Neural progenitor cell (in vitro differentiated cells): ENCODE data around the gene SLIT1. TPM values are rescaled to one million over a fixed set of nuclear protein-coding genes. Genes with fewer than 3 reads are reported as not detected.

Experiments
- DNase-seq: peaks from one replicate; pipeline ENCODE4 v3.0.0-alpha.2; 2016; ENCODE audit warnings: low spot score
- H2AFZ ChIP-seq: fragments of 200-600 bp; sonication (generic); replicated peaks from 2 replicates; pipeline ENCODE4 v1.6.1; 2016; ENCODE audit warnings: antibody characterized with exemption
- H3F3A ChIP-seq: fragments of 200-600 bp; sonication (generic); 2 replicates; pipeline ENCODE4 v1.6.1; 2016; ENCODE audit warnings: antibody characterized with exemption, low read depth
- H3K27ac ChIP-seq: fragments of 200-600 bp; sonication (generic); 2 replicates; pipeline ENCODE4 v1.5.1; 2016; ENCODE audit warnings: mild to moderate bottlenecking
- H3K27me3 ChIP-seq: fragments of 200-600 bp; sonication (generic); 2 replicates; pipeline ENCODE4 v1.6.1; 2016; ENCODE audit warnings: mild to moderate bottlenecking, moderate library complexity
- H3K36me3 ChIP-seq: fragments of 200-600 bp; sonication (generic); 2 replicates; pipeline ENCODE4 v1.5.1; 2016
- H3K4me1 ChIP-seq: fragments of 200-600 bp; sonication (generic); 2 replicates; pipeline ENCODE4 v1.6.1; 2016; ENCODE audit warnings: mixed run types
- H3K4me2 ChIP-seq: fragments of 200-600 bp; sonication (generic); 2 replicates; pipeline ENCODE4 v1.6.1; 2016
- H3K4me3 ChIP-seq: fragments of 200-600 bp; sonication (generic); 2 replicates; pipeline ENCODE4 v1.5.1; 2016
- H3K79me2 ChIP-seq: fragments of 200-600 bp; sonication (generic); 2 replicates; pipeline ENCODE4 v1.6.1; 2016; ENCODE audit warnings: low read depth
- H3K9ac ChIP-seq: fragments of 200-600 bp; sonication (generic); 2 replicates; pipeline ENCODE4 v1.6.1; 2016
- H3K9me3 ChIP-seq: fragments of 200-600 bp; sonication (generic); 2 replicates; pipeline ENCODE4 v1.5.1; 2016; ENCODE audit warnings: low read depth
- H4K20me1 ChIP-seq: fragments of 200-600 bp; sonication (generic); 2 replicates; pipeline ENCODE4 v1.6.1; 2016; ENCODE audit warnings: low read depth
- H3K27ac Mint-ChIP-seq: 3 replicates; pipeline ENCODE4 v1.8.0; 2021; ENCODE audit warnings: mixed read lengths
- H3K27me3 Mint-ChIP-seq: 2 replicates; pipeline ENCODE4 v1.8.0; 2022; ENCODE audit warnings: low read depth, mild to moderate bottlenecking, inconsistent platforms, moderate library complexity, mixed read lengths; ENCODE audit not compliant: insufficient read depth
- H3K36me3 Mint-ChIP-seq: 3 replicates; pipeline ENCODE4 v1.8.0; 2021; ENCODE audit warnings: mixed read lengths
- H3K4me1 Mint-ChIP-seq: 3 replicates; pipeline ENCODE4 v1.8.0; 2021; ENCODE audit warnings: mixed read lengths
- H3K4me3 Mint-ChIP-seq: 3 replicates; pipeline ENCODE4 v1.8.0; 2021; ENCODE audit warnings: mild to moderate bottlenecking, moderate library complexity, mixed read lengths
- H3K9me3 Mint-ChIP-seq: 3 replicates; pipeline ENCODE4 v1.8.0; 2020; ENCODE audit warnings: mixed read lengths
- EZH2 ChIP-seq: fragments of 200-600 bp; sonication (generic); IDR thresholded peaks from 2 replicates; pipeline ENCODE4 v1.6.1; 2017; ENCODE audit warnings: antibody characterized with exemption, mild to moderate bottlenecking, moderate library complexity
- EZH2phosphoT487 ChIP-seq: fragments of 200-600 bp; sonication (generic); IDR thresholded peaks from 2 replicates; pipeline ENCODE4 v1.6.1; 2017; ENCODE audit warnings: antibody characterized with exemption
- total RNA-seq: library from RNA; depleted of rRNA; stranded (reverse); fragments of >200 nt; gene quantifications from 2 replicates; pipeline ENCODE4 v1.2.3, GENCODE V29; 2015; ENCODE audit warnings: low replicate concordance
- TF ChIP-seq, protein P1 (sequence below): fragments of 200-600 bp; sonication (generic); IDR thresholded peaks from 2 replicates; pipeline ENCODE4 v1.5.1; 2017; ENCODE audit warnings: antibody characterized with exemption, mild to moderate bottlenecking

SLIT1 gene
- total RNA-seq, 1 donor from 2014 or later, result 0.92 TPM

- TF ChIP-seq, protein P1, sequence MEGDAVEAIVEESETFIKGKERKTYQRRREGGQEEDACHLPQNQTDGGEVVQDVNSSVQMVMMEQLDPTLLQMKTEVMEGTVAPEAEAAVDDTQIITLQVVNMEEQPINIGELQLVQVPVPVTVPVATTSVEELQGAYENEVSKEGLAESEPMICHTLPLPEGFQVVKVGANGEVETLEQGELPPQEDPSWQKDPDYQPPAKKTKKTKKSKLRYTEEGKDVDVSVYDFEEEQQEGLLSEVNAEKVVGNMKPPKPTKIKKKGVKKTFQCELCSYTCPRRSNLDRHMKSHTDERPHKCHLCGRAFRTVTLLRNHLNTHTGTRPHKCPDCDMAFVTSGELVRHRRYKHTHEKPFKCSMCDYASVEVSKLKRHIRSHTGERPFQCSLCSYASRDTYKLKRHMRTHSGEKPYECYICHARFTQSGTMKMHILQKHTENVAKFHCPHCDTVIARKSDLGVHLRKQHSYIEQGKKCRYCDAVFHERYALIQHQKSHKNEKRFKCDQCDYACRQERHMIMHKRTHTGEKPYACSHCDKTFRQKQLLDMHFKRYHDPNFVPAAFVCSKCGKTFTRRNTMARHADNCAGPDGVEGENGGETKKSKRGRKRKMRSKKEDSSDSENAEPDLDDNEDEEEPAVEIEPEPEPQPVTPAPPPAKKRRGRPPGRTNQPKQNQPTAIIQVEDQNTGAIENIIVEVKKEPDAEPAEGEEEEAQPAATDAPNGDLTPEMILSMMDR, result no peak
- TF ChIP-seq EZH2 (no peak), EZH2phosphoT487 (no peak)
- Mint-ChIP-seq H3K4me1 (no peaks in the 10 kb centered on the region), H3K4me3 (no peak overlapping the region), H3K27ac (no peak overlapping the region), H3K27me3 (no peaks in the 10 kb centered on the region), H3K9me3 (no peaks in the 10 kb centered on the region), H3K36me3 (peaks cover 3% of the 10 kb centered on the region)
- H2AFZ ChIP-seq, result no peak overlapping the region
- no peak overlapping the region for H3K9ac ChIP-seq
- no peaks in the 10 kb centered on the region for H3K27me3 ChIP-seq
- no peak for DNase-seq
- no peak overlapping the region for H3K27ac ChIP-seq
- peaks cover 2% of the 10 kb centered on the region for H4K20me1 ChIP-seq
- no peak overlapping the region for H3K4me2 ChIP-seq
- no peaks in the 10 kb centered on the region for H3K36me3 ChIP-seq
- no peaks in the 10 kb centered on the region for H3K4me1 ChIP-seq
- no peaks in the 10 kb centered on the region for H3K79me2 ChIP-seq
- no peaks in the 10 kb centered on the region for H3K9me3 ChIP-seq
- H3F3A ChIP-seq, result no peaks in the 10 kb centered on the region
- no peak overlapping the region for H3K4me3 ChIP-seq
Measured at GRCh38 chr10:97215619-97216260, 30.0 kb upstream of the SLIT1 start.

DNA sequence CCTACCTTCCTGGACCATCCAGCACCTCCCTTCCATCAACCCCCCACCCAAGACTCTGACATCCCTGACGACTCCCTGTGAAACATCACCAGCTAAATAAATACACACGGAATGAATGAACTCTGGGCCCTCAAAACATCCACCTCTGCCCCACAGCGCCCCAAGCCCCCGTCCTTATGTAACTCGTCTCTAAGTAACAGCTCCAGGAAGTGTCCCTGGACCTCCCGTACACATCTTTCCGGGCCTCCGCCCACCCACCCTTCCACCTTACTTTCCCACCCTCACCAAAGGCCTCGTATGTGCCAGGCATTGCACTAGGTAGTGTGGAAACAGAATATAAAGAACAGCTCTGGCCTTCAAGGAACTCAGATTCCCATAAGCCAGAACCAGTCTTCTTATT lies 27.7 kb upstream of the SLIT1 start:
- no peaks in the 10 kb centered on the region for H3K9me3 Mint-ChIP-seq
- no peaks in the 10 kb centered on the region for H3K36me3 ChIP-seq
- no peaks in the 10 kb centered on the region for H3K9me3 ChIP-seq
- H3K4me1 ChIP-seq, result no peaks in the 10 kb centered on the region
- H3K9ac ChIP-seq, result no peak overlapping the region
- H3K4me3 Mint-ChIP-seq, result no peak overlapping the region
- H4K20me1 ChIP-seq, result peaks cover 2% of the 10 kb centered on the region
- no peak overlapping the region for H3K4me2 ChIP-seq
- H3K79me2 ChIP-seq, result no peaks in the 10 kb centered on the region
- no peaks in the 10 kb centered on the region for H3K4me1 Mint-ChIP-seq
- no peak overlapping the region for H3K27ac ChIP-seq
- H3K27ac Mint-ChIP-seq, result no peak overlapping the region
- H2AFZ ChIP-seq, result no peak overlapping the region
- DNase-seq, result no peak
- TF ChIP-seq, protein P1, result no peak
- TF ChIP-seq EZH2phosphoT487 (no peak), EZH2 (no peak)
- H3K36me3 Mint-ChIP-seq, result no peaks in the 10 kb centered on the region
- H3K27me3 Mint-ChIP-seq, result no peaks in the 10 kb centered on the region
- no peaks in the 10 kb centered on the region for H3F3A ChIP-seq
- no peak overlapping the region for H3K4me3 ChIP-seq
- no peaks in the 10 kb centered on the region for H3K27me3 ChIP-seq

GRCh38 chr10:97211229-97211628 lies 25.5 kb upstream of the SLIT1 start:
- no peak overlapping the region for H2AFZ ChIP-seq
- H3K4me3 ChIP-seq, result no peak overlapping the region
- DNase-seq, result no peak
- H3K4me1 ChIP-seq, result peaks cover 7% of the 10 kb centered on the region
- no peaks in the 10 kb centered on the region for H3K79me2 ChIP-seq
- Mint-ChIP-seq H3K27ac (no peak overlapping the region), H3K27me3 (peaks cover 2% of the 10 kb centered on the region), H3K4me1 (peaks cover 8% of the 10 kb centered on the region), H3K4me3 (no peak overlapping the region), H3K36me3 (no peaks in the 10 kb centered on the region), H3K9me3 (no peaks in the 10 kb centered on the region)
- H3K27me3 ChIP-seq, result no peaks in the 10 kb centered on the region
- no peak overlapping the region for H3K4me2 ChIP-seq
- peaks cover 2% of the 10 kb centered on the region for H4K20me1 ChIP-seq
- H3F3A ChIP-seq, result no peaks in the 10 kb centered on the region
- no peaks in the 10 kb centered on the region for H3K9me3 ChIP-seq
- no peak overlapping the region for H3K27ac ChIP-seq
- H3K9ac ChIP-seq, result no peak overlapping the region
- no peaks in the 10 kb centered on the region for H3K36me3 ChIP-seq
- no peak for TF ChIP-seq EZH2phosphoT487
- TF ChIP-seq EZH2, result no peak
- TF ChIP-seq, protein P1, result no peak
